ENCODE measurements around the gene BTBD9.

BTBD9 gene

DNA sequence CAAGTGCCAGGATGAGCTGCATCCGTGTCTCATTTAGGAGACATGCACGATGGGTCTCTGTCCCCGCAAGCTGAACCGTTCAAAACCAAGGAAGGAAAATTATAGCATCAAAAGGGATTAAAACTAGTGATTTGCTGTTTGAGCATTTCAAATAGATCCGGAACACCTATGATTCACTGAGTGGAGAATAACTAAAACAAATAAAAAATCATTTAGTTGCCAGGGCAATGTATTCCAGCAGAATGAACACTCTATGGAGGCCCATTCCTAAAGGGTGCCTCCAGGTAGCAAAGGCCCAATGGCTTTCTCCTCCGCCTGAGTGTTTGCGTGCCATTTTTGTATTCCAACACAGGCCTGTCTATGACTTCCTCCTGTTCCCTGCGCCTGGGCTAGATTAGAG, 465.4 kb downstream of the BTBD9 start:
- no peak overlapping the region for H3K4me3 ChIP-seq (replicated peaks; ENCODE audit: low read depth, low read length)
- DNase-seq (ENCODE audit: low read depth) = no peak
- TF ChIP-seq, protein P1, sequence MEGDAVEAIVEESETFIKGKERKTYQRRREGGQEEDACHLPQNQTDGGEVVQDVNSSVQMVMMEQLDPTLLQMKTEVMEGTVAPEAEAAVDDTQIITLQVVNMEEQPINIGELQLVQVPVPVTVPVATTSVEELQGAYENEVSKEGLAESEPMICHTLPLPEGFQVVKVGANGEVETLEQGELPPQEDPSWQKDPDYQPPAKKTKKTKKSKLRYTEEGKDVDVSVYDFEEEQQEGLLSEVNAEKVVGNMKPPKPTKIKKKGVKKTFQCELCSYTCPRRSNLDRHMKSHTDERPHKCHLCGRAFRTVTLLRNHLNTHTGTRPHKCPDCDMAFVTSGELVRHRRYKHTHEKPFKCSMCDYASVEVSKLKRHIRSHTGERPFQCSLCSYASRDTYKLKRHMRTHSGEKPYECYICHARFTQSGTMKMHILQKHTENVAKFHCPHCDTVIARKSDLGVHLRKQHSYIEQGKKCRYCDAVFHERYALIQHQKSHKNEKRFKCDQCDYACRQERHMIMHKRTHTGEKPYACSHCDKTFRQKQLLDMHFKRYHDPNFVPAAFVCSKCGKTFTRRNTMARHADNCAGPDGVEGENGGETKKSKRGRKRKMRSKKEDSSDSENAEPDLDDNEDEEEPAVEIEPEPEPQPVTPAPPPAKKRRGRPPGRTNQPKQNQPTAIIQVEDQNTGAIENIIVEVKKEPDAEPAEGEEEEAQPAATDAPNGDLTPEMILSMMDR (IDR thresholded peaks at IDR 0.05; ENCODE audit: low read length, missing control alignments) = no peak

- H3K4me3 ChIP-seq (replicated peaks; ENCODE audit: low read depth, low read length) = no peak overlapping the region
- no peak for DNase-seq (ENCODE audit: low read depth)
- TF ChIP-seq, protein P1 (IDR thresholded peaks at IDR 0.05; ENCODE audit: low read length, missing control alignments) = no peak
Measured at GRCh38 chr6:38173909-38174308, 465.8 kb downstream of the BTBD9 start.

- TF ChIP-seq, protein P1 (IDR thresholded peaks at IDR 0.05; ENCODE audit: low read length, missing control alignments) = no peak
- H3K4me3 ChIP-seq (replicated peaks; ENCODE audit: low read depth, low read length) = no peak overlapping the region
- DNase-seq (ENCODE audit: low read depth) = no peak
Measured at GRCh38 chr6:38172739-38173410, 466.9 kb downstream of the BTBD9 start.

DNA sequence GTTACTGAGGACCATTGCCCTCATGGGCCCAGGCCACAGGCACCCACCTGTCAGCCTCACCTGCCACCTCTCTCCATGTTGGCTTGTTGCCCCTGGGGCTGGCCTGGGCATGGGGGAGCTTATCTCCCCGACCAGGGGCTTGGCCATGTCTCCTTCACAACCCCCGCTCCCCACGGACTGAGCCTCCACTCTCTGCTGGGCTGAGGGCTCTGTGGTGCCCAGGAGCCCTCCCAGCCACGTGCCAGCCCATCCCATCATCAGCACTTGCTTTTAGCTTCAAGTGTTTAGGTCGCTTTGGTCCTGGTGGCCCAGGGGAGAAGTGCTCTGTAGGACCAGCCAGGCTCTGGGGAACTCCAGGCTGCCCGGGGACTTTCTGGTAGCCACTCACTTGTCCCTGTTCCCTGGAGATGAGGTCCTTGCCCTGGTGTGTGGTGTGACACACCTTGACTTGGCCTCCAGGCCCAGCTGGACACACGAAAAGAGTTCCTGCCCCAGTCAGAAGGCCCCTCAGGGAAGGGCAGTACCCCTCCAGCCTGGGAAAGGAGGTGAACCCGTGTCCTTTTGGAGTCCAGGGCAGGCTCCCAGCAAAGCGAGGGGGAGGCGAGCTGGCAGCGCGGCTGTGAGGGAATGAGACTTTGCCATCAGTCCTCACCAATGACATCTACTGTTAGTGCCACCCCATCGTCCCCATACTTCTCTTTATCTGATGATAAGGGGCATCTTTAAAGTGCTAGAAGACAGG, 467.6 kb downstream of the BTBD9 start:
- DNase-seq (ENCODE audit: low read depth) = no peak
- TF ChIP-seq, protein P1 (IDR thresholded peaks at IDR 0.05; ENCODE audit: low read length, missing control alignments) = no peak
- no peak overlapping the region for H3K4me3 ChIP-seq (replicated peaks; ENCODE audit: low read depth, low read length)

DNA sequence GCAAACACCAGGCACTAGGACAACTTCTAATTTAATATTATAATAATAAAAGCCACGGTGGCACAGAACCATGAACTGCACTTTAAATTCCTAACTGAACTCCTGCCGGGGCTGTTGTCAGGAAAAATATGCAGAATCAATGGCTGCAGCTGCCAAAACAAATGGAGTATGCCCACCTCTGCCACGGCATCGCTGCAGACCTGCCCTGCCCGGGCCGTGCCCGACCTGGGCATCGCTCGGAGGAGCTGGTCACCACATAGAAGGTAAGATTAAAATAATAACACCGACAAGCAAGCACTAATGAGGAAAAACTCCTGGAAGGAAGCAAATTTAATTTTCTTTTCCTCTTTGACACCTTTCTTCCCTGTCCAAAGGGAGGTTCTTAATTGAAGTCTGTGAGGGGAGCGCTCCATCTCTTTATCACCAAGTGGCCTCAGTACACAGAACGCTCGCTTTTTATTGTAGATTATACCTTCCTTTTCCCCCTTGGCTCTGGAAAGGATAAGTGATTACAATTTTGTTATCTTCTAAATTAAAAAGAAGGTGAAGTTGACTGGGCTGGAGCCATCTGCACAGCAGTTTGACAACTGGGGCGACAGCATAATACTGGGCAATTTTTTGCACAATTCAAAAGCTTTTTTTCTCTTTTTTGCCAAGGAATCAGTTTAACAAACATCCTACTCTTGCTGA, 468.9 kb downstream of the BTBD9 start:
- H3K4me3 ChIP-seq (replicated peaks; ENCODE audit: low read depth, low read length) = no peak overlapping the region
- no peak for DNase-seq (ENCODE audit: low read depth)
- TF ChIP-seq, protein P1 (IDR thresholded peaks at IDR 0.05; ENCODE audit: low read length, missing control alignments) = no peak

DNA sequence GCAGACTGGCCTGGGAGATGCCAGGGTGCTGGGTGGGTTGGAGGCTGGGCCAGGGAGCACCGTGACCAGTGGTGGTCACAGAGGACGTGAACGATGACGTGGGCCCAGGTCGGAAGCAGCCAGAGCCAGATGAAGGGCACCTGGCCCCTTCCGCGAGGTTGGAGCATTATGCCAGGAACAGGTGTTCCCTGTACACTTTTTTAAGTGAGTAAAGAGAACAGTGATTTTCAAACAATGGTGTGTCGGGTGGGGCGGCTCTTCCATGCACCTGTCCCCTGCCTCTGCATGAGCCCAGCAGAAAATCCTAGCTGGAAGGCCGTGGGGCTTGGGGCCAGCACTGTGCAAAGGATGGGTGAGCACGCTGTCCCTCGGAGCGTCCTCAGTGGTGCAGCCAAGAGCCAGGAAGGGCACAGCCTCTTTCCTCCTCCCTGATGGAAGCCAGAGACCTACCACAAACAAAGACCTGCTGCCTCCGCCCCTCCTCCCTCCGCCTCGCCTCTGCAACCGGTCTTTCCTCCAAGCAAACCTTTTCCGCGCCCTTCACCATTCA, 469.7 kb downstream of the BTBD9 start:
- DNase-seq (ENCODE audit: low read depth) = no peak
- TF ChIP-seq, protein P1 (IDR thresholded peaks at IDR 0.05; ENCODE audit: low read length, missing control alignments) = no peak
- no peak overlapping the region for H3K4me3 ChIP-seq (replicated peaks; ENCODE audit: low read depth, low read length)

All from fibroblast of pulmonary artery (primary cell).